RWPE2 (cell line): ENCODE measurements around the gene TBC1D2B.
A peak's percentile ranks its signal among the peaks of the same experiment; 100 is the strongest.

ENCODE experiments used
- ATAC-seq: fragments of 200-7000 bp; cut with Tn5 transposase; 3 replicates; pipeline ENCODE4 v1.9.1; 2021; ENCODE audit warnings: low read depth
- DNase-seq: peaks from one replicate; pipeline ENCODE4 v3.0.0-alpha.2; 2020; ENCODE audit warnings: low spot score
- H3K27ac ChIP-seq: fragments of 450-650 bp; 2 replicates; pipeline ENCODE4 v1.5.1; 2017; ENCODE audit warnings: mild to moderate bottlenecking; ENCODE audit not compliant: poor library complexity, severe bottlenecking
- H3K27me3 ChIP-seq: fragments of 250-450 bp; sonication (Bioruptor Pico); 2 replicates; pipeline ENCODE4 v1.5.1; 2021; ENCODE audit warnings: mild to moderate bottlenecking, moderate library complexity; ENCODE audit not compliant: insufficient read depth, poor library complexity, severe bottlenecking
- H3K36me3 ChIP-seq: fragments of 250-450 bp; sonication (Bioruptor Pico); 2 replicates; pipeline ENCODE4 v1.5.1; 2020; ENCODE audit warnings: low read depth, mild to moderate bottlenecking, moderate library complexity
- H3K4me1 ChIP-seq: fragments of 250-450 bp; sonication (Bioruptor Pico); 2 replicates; pipeline ENCODE4 v1.5.1; 2021; ENCODE audit warnings: mild to moderate bottlenecking, moderate library complexity; ENCODE audit not compliant: insufficient read depth, poor library complexity, severe bottlenecking
- H3K4me3 ChIP-seq: fragments of 250-450 bp; sonication (Bioruptor Pico); 2 replicates; pipeline ENCODE4 v1.5.1; 2021; ENCODE audit warnings: mild to moderate bottlenecking, moderate library complexity; ENCODE audit not compliant: severe bottlenecking
- H3K9me3 ChIP-seq: fragments of 250-450 bp; sonication (Bioruptor Pico); 2 replicates; pipeline ENCODE4 v1.5.1; 2021; ENCODE audit warnings: mild to moderate bottlenecking, moderate library complexity; ENCODE audit not compliant: severe bottlenecking
- TF ChIP-seq, protein P1 (sequence below): fragments of 450-650 bp; IDR thresholded peaks from one replicate; pipeline ENCODE4 v1.5.1; 2017; ENCODE audit warnings: mild to moderate bottlenecking, moderate library complexity; ENCODE audit not compliant: poor library complexity, severe bottlenecking

Gene TBC1D2B

DNA sequence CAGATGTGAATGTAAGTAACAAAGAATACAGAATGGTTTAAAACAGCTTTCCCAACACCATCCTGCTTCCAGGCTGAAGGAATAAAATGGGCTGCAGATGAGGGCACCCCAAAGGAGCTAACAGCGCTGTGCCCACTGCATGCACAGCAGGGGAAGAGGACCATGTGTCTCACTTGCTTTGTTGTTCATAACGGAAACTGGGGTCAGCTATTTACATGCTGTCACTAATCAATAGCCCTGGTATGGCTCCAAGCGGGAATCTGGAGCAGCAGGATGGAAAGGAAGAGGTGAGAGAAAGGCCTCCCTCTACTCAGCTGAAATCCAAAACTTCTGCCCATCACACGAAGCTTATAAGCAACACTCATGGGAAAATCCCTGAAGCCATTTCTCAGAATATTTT lies 67.4 kb downstream of the TBC1D2B start:
- H3K4me3 ChIP-seq: no peak overlapping the region
- DNase-seq: no peak
- no peaks in the 10 kb centered on the region for H3K9me3 ChIP-seq
- peaks cover 85% of the 10 kb centered on the region for H3K36me3 ChIP-seq
- H3K27ac ChIP-seq: peak overlapping the region; percentile 87
- TF ChIP-seq, protein P1, sequence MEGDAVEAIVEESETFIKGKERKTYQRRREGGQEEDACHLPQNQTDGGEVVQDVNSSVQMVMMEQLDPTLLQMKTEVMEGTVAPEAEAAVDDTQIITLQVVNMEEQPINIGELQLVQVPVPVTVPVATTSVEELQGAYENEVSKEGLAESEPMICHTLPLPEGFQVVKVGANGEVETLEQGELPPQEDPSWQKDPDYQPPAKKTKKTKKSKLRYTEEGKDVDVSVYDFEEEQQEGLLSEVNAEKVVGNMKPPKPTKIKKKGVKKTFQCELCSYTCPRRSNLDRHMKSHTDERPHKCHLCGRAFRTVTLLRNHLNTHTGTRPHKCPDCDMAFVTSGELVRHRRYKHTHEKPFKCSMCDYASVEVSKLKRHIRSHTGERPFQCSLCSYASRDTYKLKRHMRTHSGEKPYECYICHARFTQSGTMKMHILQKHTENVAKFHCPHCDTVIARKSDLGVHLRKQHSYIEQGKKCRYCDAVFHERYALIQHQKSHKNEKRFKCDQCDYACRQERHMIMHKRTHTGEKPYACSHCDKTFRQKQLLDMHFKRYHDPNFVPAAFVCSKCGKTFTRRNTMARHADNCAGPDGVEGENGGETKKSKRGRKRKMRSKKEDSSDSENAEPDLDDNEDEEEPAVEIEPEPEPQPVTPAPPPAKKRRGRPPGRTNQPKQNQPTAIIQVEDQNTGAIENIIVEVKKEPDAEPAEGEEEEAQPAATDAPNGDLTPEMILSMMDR: no peak
- H3K4me1 ChIP-seq: peaks cover 42% of the 10 kb centered on the region
- H3K27me3 ChIP-seq: no peaks in the 10 kb centered on the region
- ATAC-seq: no peak

DNA sequence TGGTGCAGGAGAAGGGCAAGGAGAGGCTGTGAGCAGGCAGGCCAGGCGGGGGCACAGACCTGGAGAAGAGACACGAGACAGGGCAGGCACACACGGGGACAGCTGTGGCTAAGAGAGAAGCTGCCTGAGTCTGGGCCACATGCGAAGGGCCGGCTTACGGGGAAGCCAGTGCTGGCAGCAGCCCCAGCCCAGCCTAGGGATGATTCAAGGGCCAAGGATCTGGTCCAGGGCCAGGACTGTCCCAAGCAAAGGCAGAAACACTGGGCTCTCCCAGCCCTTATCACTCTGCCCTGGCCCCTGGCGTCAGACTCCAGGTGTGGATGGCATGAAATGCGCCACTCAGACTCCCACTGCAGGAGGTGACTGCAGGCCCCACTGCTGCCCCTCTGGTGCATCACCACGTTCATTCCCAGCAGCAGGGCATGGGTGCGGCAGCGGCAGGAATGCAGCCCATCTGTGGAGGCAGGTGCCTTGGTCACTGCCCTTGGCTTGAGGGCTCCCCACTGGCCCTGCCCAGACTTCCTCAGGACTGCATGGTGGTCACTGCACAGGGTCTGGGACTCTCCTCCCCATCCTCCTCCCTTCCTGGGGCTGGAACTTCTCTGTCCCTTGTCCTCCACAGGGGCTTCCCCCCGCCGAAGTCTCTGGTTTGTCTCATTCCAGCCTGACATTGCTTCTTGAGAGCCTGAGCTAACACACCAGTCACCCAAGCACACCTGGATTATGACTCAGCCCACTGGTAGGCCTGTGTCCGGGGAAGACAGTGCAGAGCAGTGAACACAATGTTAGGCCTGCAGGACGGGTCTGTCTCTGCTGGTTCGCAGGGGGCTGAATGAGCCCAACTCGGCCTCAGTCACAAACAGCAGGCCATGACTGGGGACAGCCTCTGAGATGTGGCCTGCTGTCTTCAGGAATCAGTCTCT lies 69.3 kb downstream of the TBC1D2B start:
- H3K36me3 ChIP-seq: peaks cover 85% of the 10 kb centered on the region
- H3K4me1 ChIP-seq: peaks cover 37% of the 10 kb centered on the region
- no peak overlapping the region for H3K4me3 ChIP-seq
- no peaks in the 10 kb centered on the region for H3K9me3 ChIP-seq
- H3K27ac ChIP-seq: peak overlapping the region; percentile 87
- DNase-seq: no peak
- peak; percentile 92 for ATAC-seq
- H3K27me3 ChIP-seq: no peaks in the 10 kb centered on the region
- TF ChIP-seq, protein P1: no peak

DNA sequence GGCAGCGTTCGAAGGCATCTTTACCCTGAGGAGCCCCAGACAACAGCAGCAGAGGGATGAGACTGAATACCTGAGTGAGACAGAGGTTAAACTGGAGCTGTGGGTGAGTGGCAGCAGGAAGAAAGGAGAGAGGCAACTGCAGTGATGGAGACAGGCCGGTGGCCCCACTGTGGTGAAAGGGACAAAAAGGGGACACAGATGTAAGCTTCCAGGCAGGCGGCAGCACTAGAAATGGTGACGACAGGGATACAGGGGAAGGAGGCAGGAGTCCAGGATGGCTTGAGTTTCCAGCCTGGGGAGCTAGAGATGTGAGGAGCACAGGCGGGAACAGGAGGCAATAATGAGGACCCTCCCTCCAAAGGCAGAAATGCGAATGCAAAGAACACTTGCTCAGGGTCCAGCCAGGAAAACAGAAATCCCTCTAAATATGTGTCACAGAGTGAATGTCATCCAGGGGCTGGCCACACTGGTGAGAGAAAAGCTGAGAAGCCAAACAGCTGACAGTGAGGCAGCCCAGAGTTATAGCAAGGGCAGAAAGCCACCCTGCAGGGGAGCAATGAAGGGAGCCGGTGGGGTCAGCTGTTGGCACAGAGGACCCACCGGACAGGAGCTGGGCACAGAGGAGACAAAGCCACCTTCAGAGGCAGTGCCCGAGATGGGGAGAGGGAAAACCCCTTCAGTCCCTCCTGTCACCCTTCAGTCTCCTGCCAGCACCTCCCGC lies 70.1 kb downstream of the TBC1D2B start:
- Histone ChIP-seq H3K4me3 (no peak overlapping the region), H3K36me3 (peaks cover 88% of the 10 kb centered on the region), H3K27me3 (no peaks in the 10 kb centered on the region), H3K9me3 (no peaks in the 10 kb centered on the region), H3K4me1 (peaks cover 29% of the 10 kb centered on the region), H3K27ac (peak overlapping the region; percentile 87)
- DNase-seq: no peak
- ATAC-seq: no peak
- TF ChIP-seq, protein P1: no peak

DNA sequence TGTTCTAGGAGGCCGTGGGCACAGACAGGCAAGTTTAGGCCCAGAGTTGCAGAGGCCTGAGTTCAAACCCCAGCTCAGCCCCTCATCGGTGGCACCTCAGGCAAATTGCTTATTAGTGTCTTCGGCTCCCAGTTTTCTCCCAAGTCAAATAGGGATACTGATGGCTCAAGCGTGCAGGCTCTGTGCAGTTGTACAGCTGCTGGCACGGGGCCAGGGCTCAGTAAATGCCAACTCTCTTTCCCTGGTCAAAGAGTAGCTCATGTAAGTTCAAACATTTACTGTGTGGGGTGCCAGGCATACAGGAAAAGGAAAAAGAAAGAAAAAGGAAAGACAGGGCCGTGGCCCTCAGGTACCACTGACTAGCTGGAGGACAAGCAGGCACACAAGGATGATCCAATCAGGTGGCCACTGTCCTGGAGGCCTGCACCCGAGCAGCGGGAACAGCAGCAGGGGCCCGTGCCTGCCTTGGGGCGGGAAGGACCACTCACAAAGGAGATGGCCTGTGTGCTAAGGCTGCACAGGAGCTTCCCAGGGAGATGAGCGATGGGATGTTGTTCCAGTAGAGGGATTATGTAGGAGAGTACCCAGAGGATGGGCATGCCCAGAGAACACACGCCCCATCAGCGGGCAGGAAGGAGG lies 70.8 kb downstream of the TBC1D2B start:
- no peaks in the 10 kb centered on the region for H3K9me3 ChIP-seq
- no peaks in the 10 kb centered on the region for H3K27me3 ChIP-seq
- peaks cover 22% of the 10 kb centered on the region for H3K4me1 ChIP-seq
- ATAC-seq: no peak
- DNase-seq: no peak
- no peak overlapping the region for H3K4me3 ChIP-seq
- peak overlapping the region; percentile 87 for H3K27ac ChIP-seq
- peaks cover 88% of the 10 kb centered on the region for H3K36me3 ChIP-seq
- TF ChIP-seq, protein P1: no peak
